Measurements from ENCODE around the gene HDLBP. TPM values are rescaled to one million over a fixed set of nuclear protein-coding genes. Genes with fewer than 3 reads are reported as not detected.

The HDLBP gene
- total RNA-seq, 2 donors from 2014 or later = 404 to 447 TPM

DNA sequence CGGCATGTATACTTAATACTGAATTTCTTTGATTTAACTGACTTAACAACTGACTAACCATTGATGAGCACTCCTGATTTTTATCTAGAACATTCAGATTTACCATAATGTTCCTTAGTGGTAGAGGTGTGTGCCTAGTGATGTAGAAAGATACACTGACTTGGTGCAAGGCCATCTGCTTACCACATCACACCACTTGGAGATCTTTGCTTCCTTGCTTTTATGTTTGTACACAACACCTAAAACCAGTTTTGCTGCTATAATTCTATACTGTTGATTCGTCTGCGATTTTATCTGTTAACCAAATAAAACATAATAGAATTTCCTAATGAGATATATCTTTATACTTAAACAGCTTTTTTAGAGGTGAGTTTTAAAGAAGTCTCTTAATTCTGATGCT is 36.8 kb upstream of the HDLBP start:
- Histone ChIP-seq H3K27me3 (replicated peaks; ENCODE audit: insufficient read depth) (no peaks in the 10 kb centered on the region), H3K27ac (no peak overlapping the region), H3K36me3 (peaks cover 36% of the 10 kb centered on the region), H3K4me3 (no peak overlapping the region), H3K4me1 (ENCODE audit: control insufficient read depth in 1 of 2, low read depth in 2 of 2) (peaks cover 2 to 6% of the 10 kb centered on the region in 2 donors), H3K9me3 (no peaks in the 10 kb centered on the region)
- ATAC-seq (ENCODE audit: insufficient number of reproducible peaks, low FRiP score, low read depth) (no peak), DNase-seq (ENCODE audit: low spot score) (no peak)
- TF ChIP-seq, protein P1, sequence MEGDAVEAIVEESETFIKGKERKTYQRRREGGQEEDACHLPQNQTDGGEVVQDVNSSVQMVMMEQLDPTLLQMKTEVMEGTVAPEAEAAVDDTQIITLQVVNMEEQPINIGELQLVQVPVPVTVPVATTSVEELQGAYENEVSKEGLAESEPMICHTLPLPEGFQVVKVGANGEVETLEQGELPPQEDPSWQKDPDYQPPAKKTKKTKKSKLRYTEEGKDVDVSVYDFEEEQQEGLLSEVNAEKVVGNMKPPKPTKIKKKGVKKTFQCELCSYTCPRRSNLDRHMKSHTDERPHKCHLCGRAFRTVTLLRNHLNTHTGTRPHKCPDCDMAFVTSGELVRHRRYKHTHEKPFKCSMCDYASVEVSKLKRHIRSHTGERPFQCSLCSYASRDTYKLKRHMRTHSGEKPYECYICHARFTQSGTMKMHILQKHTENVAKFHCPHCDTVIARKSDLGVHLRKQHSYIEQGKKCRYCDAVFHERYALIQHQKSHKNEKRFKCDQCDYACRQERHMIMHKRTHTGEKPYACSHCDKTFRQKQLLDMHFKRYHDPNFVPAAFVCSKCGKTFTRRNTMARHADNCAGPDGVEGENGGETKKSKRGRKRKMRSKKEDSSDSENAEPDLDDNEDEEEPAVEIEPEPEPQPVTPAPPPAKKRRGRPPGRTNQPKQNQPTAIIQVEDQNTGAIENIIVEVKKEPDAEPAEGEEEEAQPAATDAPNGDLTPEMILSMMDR (IDR thresholded peaks at IDR 0.05) = no peak

DNA sequence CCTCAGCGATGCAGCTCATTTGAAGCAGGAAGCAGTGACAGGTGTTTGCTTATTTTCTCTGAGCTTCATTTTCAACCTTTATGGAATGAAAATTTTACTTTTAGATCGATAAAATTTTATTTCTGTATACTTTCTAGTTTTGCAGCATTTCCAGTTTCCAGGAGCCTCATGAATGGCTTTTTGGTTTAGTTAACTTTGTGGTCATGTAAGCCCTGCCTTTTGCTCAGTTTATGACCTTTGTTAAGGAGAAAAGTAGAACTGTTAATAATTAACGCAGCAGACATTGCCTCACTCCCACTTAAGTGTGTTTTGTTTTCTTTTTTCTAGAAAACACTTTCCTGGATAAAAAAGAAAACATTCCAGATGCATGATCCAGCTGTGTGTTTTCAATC is 36.2 kb upstream of the HDLBP start:
- Histone ChIP-seq H3K4me3 (no peak overlapping the region), H3K9me3 (no peaks in the 10 kb centered on the region), H3K27me3 (replicated peaks; ENCODE audit: insufficient read depth) (no peaks in the 10 kb centered on the region), H3K4me1 (ENCODE audit: control insufficient read depth in 1 of 2, low read depth in 2 of 2) (no peaks in the 10 kb centered on the region), H3K36me3 (peaks cover 41% of the 10 kb centered on the region), H3K27ac (no peak overlapping the region)
- ATAC-seq (ENCODE audit: insufficient number of reproducible peaks, low FRiP score, low read depth) (no peak), DNase-seq (ENCODE audit: low spot score) (no peak)
- TF ChIP-seq, protein P1 (IDR thresholded peaks at IDR 0.05) = no peak

DNA sequence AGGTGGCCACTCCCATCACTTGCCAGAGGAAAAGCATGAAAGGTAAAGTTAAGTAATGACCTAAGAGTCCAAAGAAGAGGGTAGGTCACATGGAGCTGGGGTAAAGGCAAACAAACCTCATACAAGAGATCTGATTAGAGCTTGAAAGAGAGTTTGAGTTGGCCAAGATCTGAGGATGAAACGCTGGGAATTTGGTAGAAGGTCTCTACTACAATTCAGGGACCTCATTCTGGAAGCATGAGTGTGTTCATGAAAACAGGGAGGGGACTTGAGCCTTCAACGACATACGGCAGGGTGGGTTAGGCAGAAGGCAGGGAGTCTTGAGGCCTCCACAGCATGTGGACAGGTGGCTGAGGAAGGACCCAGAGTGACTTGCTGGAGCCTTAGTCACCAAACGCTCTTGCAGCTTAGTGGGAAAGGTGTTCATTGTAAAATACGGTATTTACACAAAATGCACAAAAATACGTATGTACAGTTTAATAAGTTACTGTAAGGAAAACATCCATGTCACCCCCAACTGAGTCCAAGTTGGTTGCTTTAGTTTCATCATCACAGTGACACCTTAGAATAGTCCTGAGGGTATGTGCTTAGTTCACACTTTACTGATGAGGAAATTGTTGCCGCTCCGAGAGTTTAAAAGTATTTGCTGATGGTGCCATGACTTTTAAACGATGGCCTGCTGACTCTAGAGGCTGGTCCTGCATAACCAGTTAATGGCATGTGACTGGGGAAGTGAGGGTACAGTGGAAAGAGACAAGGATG is 35.6 kb upstream of the HDLBP start:
- Histone ChIP-seq H3K4me1 (ENCODE audit: control insufficient read depth in 1 of 2, low read depth in 2 of 2) (no peaks in the 10 kb centered on the region), H3K36me3 (peaks cover 47% of the 10 kb centered on the region), H3K9me3 (no peaks in the 10 kb centered on the region), H3K27me3 (replicated peaks; ENCODE audit: insufficient read depth) (no peaks in the 10 kb centered on the region), H3K27ac (no peak overlapping the region), H3K4me3 (no peak overlapping the region)
- TF ChIP-seq, protein P1 (IDR thresholded peaks at IDR 0.05) = no peak
- ATAC-seq (ENCODE audit: insufficient number of reproducible peaks, low FRiP score, low read depth) (no peak), DNase-seq (ENCODE audit: low spot score) (no peak)

DNA sequence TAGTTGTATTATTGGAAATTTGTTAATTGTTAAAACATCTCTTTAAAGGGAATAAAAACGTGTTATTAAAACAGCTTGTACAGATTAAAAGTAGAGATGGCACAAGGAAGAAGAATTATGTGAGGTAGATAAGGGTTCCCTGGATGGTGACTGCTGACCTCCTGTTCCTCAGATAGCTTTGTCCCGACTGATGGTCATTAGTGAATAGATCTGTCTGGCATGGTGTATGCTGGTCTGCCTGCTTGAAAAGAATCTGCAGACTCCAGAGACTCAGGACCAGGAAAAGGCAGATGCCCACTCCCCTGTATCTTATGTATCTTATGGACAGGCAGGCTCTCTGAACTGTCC is 35.0 kb upstream of the HDLBP start:
- ATAC-seq (ENCODE audit: insufficient number of reproducible peaks, low FRiP score, low read depth) (no peak), DNase-seq (ENCODE audit: low spot score) (no peak)
- Histone ChIP-seq H3K36me3 (peaks cover 52% of the 10 kb centered on the region), H3K4me1 (ENCODE audit: control insufficient read depth in 1 of 2, low read depth in 2 of 2) (no peaks in the 10 kb centered on the region), H3K27ac (no peak overlapping the region), H3K27me3 (replicated peaks; ENCODE audit: insufficient read depth) (no peaks in the 10 kb centered on the region), H3K9me3 (no peaks in the 10 kb centered on the region), H3K4me3 (no peak overlapping the region)
- TF ChIP-seq, protein P1 (IDR thresholded peaks at IDR 0.05) = no peak

DNA sequence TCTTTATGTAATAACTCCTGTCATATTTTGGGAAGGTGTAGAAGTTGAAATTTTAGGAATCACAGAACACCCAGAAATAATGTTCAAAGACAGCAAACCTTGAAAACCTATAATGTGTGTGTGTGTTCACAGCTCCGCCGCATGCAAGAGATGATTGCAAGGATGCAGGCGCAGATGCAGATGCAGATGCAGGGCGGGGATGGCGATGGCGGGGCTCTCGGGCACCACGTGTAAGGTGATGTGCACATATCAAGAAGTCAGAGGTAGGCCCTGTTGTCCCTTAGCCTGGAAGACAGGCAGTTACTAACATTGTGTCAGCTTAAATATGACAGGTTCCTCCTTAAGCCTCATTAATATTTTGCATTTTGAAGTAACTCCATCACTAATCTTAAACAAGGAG is 34.5 kb upstream of the HDLBP start:
- DNase-seq (ENCODE audit: low spot score) (no peak), ATAC-seq (ENCODE audit: insufficient number of reproducible peaks, low FRiP score, low read depth) (no peak)
- Histone ChIP-seq H3K4me3 (no peak overlapping the region), H3K27me3 (replicated peaks; ENCODE audit: insufficient read depth) (no peaks in the 10 kb centered on the region), H3K27ac (no peak overlapping the region), H3K9me3 (no peaks in the 10 kb centered on the region), H3K4me1 (ENCODE audit: control insufficient read depth in 1 of 2, low read depth in 2 of 2) (no peaks in the 10 kb centered on the region), H3K36me3 (peaks cover 57% of the 10 kb centered on the region)
- TF ChIP-seq, protein P1 (IDR thresholded peaks at IDR 0.05) = no peak
